Measurements from ENCODE around the gene SRBD1.

- no peak for TF ChIP-seq JUND (IDR thresholded peaks at IDR 0.05)
- no peak for TF ChIP-seq TAF1 (conservative IDR thresholded peaks at IDR 0.05)
- no peak for TF ChIP-seq REST (IDR thresholded peaks at IDR 0.05)
- TF ChIP-seq CTCF (IDR thresholded peaks at IDR 0.05; ENCODE audit: low read depth, low read length, missing input control): no peak
Measured at GRCh38 chr2:45396671-45397070, 214.4 kb downstream of the SRBD1 start.
